Measurements from ENCODE around the gene TET1. TPM values are rescaled to one million over a fixed set of nuclear protein-coding genes. Genes with fewer than 3 reads are reported as not detected.
"Not testable (repeated sequence)": the region's sequence is repeated elsewhere in the genome, so short reads cannot be mapped to it uniquely, and the experiment has no call there.

The TET1 gene
- total and polyA plus RNA-seq, 2 of the 13 experiments (the other 11 are each of a cell fraction or from before 2014, with no cell fraction given), result 6.9 to 7.3 TPM

DNA sequence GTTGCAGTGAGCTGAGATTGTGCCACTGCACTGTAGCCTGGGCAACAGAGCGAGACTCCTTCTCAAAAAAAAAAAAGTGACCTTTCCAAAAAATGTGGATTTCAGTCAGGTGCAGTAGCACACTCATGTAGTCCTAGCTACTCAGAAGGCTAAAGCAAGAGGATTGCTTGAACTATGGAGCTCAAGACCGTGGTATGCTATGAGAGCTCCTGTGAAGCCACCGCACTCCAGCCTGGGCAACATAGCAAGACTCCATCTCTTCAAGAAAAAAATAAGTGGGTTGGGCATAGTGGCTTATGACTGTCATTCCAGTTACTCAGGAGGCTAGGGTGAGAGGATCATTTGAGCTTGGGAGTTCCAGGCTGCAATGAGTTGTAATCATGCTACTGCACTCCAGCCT lies 51.1 kb downstream of the TET1 start:
- Histone ChIP-seq H3K4me2 (ENCODE audit: low read depth, low read length) (no peak overlapping the region), H4K20me1 (ENCODE audit: insufficient read depth, low read length) (no peaks in the 10 kb centered on the region), H3K36me3 (replicated peaks in 1 of 2; ENCODE audit: control insufficient read depth in 1 of 2, insufficient read depth in 2 of 2, low read length in 2 of 2) (peaks cover 5 to 12% of the 10 kb centered on the region in 2 experiments; a peak in 4 of 5 replicates), H3K27ac (ENCODE audit: extremely low read length, insufficient read depth, low read length) (no peak overlapping the region), H3K79me2 (ENCODE audit: insufficient read depth, low read length) (peaks cover 8% of the 10 kb centered on the region), H3K9me3 (ENCODE audit: low read length) (no peaks in the 10 kb centered on the region), H3K4me3 (replicated peaks in 1 of 3; ENCODE audit: insufficient read depth in 1 of 3, low read depth in 2 of 3, low read length in 3 of 3) (no peak overlapping the region), H3K27me3 (ENCODE audit: control insufficient read depth in 1 of 2, insufficient read depth in 2 of 2, low read length in 2 of 2) (no peaks in the 10 kb centered on the region), H2AFZ (ENCODE audit: low read length) (no peak overlapping the region), H3K4me1 (ENCODE audit: insufficient read depth, low read length) (no peaks in the 10 kb centered on the region), H3K9ac (ENCODE audit: insufficient read depth, low read depth, low read length) (no peak overlapping the region)
- TF ChIP-seq ZNF121 (CRISPR knock-in tag; IDR thresholded peaks at IDR 0.05) (peak; percentile 70; the same call in 1 of the 2 replicates), ZFP90 (CRISPR knock-in tag; IDR thresholded peaks at IDR 0.05; ENCODE audit: borderline replicate concordance) (no peak)
- DNase-seq (ENCODE audit: low spot score) (no peak), FAIRE-seq (no peak), ATAC-seq (no peak)
- POLR2A ChIA-PET, result interaction anchor here (1.9 kb wide), 1 partner anchor 11 kb away, joined by 6 read pairs; no protein-coding TSS in a partner anchor
- intact Hi-C loops (cut with micrococcal nuclease; ENCODE audit: unreplicated experiment) (no loop called here), in situ Hi-C loops (cut with HindIII; ENCODE audit: extremely low pct_ligation_motif_present, low pct_unique_long_range_greater_than_20kb) (no loop called here)
- 100% methylated on average over 2 of the region's 3 CpGs for WGBS (ENCODE audit: low lambda C conversion rate)
- no TSS peak for BruUV-seq (replicated peaks)
- CTCF ChIA-PET (ENCODE audit: low intra/inter-chr PET ratio, low total read pairs), result no interaction called here

DNA sequence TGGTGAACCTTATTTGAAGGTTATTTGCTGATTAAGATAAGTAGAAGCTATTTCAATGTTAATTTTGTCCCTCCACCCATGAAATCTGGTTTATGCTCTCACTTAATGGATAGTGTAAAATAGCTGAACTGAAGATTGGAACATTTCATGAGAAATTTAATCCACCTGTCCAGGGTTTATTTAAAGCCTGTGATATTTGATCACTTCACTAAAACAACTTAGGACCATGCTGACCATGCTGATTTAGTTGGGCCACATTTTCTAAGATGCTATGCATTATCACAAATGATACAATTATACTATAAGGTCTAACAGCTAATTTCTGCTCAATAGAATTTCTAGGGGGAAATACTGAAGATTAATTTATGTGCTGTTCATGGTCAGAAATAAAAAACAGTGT lies 53.8 kb downstream of the TET1 start:
- peaks cover 2 to 12% of the 10 kb centered on the region in 2 experiments; a peak in 4 of 5 replicates for H3K36me3 ChIP-seq (replicated peaks in 1 of 2; ENCODE audit: control insufficient read depth in 1 of 2, insufficient read depth in 2 of 2, low read length in 2 of 2)
- H2AFZ ChIP-seq (ENCODE audit: low read length); H3K4me1 ChIP-seq (ENCODE audit: insufficient read depth, low read length); CTCF ChIA-PET (ENCODE audit: low intra/inter-chr PET ratio, low total read pairs); H3K27me3 ChIP-seq (ENCODE audit: control insufficient read depth in 1 of 2, insufficient read depth in 2 of 2, low read length in 2 of 2); H3K9ac ChIP-seq (ENCODE audit: insufficient read depth, low read depth, low read length); in situ Hi-C loops (cut with HindIII; ENCODE audit: extremely low pct_ligation_motif_present, low pct_unique_long_range_greater_than_20kb); H3K27ac ChIP-seq (ENCODE audit: extremely low read length, insufficient read depth, low read length); ATAC-seq; H3K9me3 ChIP-seq (ENCODE audit: low read length); POLR2A ChIA-PET; BruUV-seq (replicated peaks); DNase-seq (ENCODE audit: low spot score); H3K79me2 ChIP-seq (ENCODE audit: insufficient read depth, low read length); H3K4me2 ChIP-seq (ENCODE audit: low read depth, low read length); H3K4me3 ChIP-seq (replicated peaks in 1 of 3; ENCODE audit: insufficient read depth in 1 of 3, low read depth in 2 of 3, low read length in 3 of 3); FAIRE-seq; H4K20me1 ChIP-seq (ENCODE audit: insufficient read depth, low read length); intact Hi-C loops (cut with micrococcal nuclease; ENCODE audit: unreplicated experiment): not testable (repeated sequence)

DNA sequence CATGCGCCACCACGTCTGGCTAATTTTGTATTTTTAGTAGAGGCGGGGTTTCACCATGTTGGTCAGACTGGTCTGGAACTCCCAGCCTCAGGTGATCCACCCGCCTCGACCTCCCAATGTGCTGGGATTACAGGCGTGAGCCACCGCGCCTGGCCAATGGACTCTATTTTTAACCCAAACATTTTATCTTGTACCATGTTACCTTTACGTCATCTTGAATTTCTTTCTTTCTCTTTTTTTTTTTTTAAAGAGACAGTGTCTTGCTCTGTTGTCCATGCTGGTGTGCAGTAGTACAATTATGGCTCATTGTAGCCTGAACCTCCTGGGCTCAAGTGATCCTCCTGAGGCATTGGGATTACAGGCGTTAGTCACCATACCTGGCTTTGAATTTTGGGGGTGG lies 57.6 kb downstream of the TET1 start:
- intact Hi-C loops (cut with micrococcal nuclease; ENCODE audit: unreplicated experiment); POLR2A ChIA-PET; H4K20me1 ChIP-seq (ENCODE audit: insufficient read depth, low read length); BruUV-seq (replicated peaks); in situ Hi-C loops (cut with HindIII; ENCODE audit: extremely low pct_ligation_motif_present, low pct_unique_long_range_greater_than_20kb); H3K9me3 ChIP-seq (ENCODE audit: low read length); H3K4me2 ChIP-seq (ENCODE audit: low read depth, low read length); H3K4me1 ChIP-seq (ENCODE audit: insufficient read depth, low read length); H3K9ac ChIP-seq (ENCODE audit: insufficient read depth, low read depth, low read length); H3K27ac ChIP-seq (ENCODE audit: extremely low read length, insufficient read depth, low read length); DNase-seq (ENCODE audit: low spot score); H3K79me2 ChIP-seq (ENCODE audit: insufficient read depth, low read length); CTCF ChIA-PET (ENCODE audit: low intra/inter-chr PET ratio, low total read pairs); H2AFZ ChIP-seq (ENCODE audit: low read length); FAIRE-seq; H3K4me3 ChIP-seq (replicated peaks in 1 of 3; ENCODE audit: insufficient read depth in 1 of 3, low read depth in 2 of 3, low read length in 3 of 3); ATAC-seq; H3K27me3 ChIP-seq (ENCODE audit: control insufficient read depth in 1 of 2, insufficient read depth in 2 of 2, low read length in 2 of 2): not testable (repeated sequence)
- TF ChIP-seq, protein P1, sequence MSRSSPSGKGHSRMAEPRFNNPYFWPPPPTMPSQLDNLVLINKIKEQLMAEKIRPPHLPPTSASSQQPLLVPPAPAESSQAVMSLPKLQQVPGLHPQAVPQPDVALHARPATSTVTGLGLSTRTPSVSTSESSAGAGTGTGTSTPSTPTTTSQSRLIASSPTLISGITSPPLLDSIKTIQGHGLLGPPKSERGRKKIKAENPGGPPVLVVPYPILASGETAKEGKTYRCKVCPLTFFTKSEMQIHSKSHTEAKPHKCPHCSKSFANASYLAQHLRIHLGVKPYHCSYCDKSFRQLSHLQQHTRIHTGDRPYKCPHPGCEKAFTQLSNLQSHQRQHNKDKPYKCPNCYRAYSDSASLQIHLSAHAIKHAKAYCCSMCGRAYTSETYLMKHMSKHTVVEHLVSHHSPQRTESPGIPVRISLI (CRISPR knock-in tag; IDR thresholded peaks at IDR 0.05; ENCODE audit: borderline replicate concordance), result 0 out of 2 replicates have a peak, but pooled peaks have one; percentile 15
- WGBS (ENCODE audit: low lambda C conversion rate), result 96% methylated on average over 10 of the region's 10 CpGs
- peaks cover 0 to 20% of the 10 kb centered on the region in 2 experiments; a peak in 4 of 5 replicates for H3K36me3 ChIP-seq (replicated peaks in 1 of 2; ENCODE audit: control insufficient read depth in 1 of 2, insufficient read depth in 2 of 2, low read length in 2 of 2)

Measured in HepG2 (cell line).